ENCODE results near the gene KATNB1.

DNA sequence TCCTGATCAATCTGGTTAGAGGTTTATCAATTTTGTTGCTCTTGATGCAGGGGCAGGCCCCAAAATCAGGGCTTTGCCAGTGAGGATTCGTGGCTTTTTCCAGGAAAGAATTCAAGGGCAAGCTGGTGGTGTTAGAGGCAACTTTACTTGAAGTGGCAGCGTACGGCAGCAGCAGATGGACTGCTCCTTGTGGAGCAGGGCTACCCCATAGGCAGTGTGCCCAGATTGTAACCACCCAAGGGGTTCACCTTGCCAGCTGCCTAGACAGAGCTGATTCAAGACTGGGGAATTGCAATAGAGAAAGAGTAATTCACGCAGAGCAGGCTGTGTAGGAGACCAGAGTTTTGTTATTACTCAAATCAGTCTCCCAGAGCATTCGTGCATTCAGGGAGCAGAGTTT, 24.2 kb upstream of the KATNB1 start:
- TF ChIP-seq, protein P1, sequence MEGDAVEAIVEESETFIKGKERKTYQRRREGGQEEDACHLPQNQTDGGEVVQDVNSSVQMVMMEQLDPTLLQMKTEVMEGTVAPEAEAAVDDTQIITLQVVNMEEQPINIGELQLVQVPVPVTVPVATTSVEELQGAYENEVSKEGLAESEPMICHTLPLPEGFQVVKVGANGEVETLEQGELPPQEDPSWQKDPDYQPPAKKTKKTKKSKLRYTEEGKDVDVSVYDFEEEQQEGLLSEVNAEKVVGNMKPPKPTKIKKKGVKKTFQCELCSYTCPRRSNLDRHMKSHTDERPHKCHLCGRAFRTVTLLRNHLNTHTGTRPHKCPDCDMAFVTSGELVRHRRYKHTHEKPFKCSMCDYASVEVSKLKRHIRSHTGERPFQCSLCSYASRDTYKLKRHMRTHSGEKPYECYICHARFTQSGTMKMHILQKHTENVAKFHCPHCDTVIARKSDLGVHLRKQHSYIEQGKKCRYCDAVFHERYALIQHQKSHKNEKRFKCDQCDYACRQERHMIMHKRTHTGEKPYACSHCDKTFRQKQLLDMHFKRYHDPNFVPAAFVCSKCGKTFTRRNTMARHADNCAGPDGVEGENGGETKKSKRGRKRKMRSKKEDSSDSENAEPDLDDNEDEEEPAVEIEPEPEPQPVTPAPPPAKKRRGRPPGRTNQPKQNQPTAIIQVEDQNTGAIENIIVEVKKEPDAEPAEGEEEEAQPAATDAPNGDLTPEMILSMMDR (IDR thresholded peaks at IDR 0.05; ENCODE audit: control extremely low read depth in 1 of 3, insufficient read depth in 1 of 3, low read depth in 1 of 3, low read length in 3 of 3): no peak
- no peak for TF ChIP-seq RAD21 (IDR thresholded peaks at IDR 0.05 in 1 of 2, conservative IDR thresholded peaks at IDR 0.05 in 1 of 2; ENCODE audit: low read depth in 2 of 2, low read length in 2 of 2)
- TF ChIP-seq CBX8 (IDR thresholded peaks at IDR 0.05; ENCODE audit: borderline replicate concordance, low read depth, low read length): no peak
- TF ChIP-seq TEAD4 (IDR thresholded peaks at IDR 0.05; ENCODE audit: low read depth, low read length): no peak
- no peak for TF ChIP-seq CEBPB (IDR thresholded peaks at IDR 0.05; ENCODE audit: low read depth, low read length)
- TF ChIP-seq CHD2 (IDR thresholded peaks at IDR 0.05; ENCODE audit: low read length): no peak
- no peak for TF ChIP-seq POLR2A (IDR thresholded peaks at IDR 0.05; ENCODE audit: control extremely low read depth in 1 of 2, low read depth in 2 of 2, low read length in 2 of 2)
- no peak for TF ChIP-seq FOSL1 (IDR thresholded peaks at IDR 0.05; ENCODE audit: insufficient read depth, low read depth, low read length)
- TF ChIP-seq, protein P2, sequence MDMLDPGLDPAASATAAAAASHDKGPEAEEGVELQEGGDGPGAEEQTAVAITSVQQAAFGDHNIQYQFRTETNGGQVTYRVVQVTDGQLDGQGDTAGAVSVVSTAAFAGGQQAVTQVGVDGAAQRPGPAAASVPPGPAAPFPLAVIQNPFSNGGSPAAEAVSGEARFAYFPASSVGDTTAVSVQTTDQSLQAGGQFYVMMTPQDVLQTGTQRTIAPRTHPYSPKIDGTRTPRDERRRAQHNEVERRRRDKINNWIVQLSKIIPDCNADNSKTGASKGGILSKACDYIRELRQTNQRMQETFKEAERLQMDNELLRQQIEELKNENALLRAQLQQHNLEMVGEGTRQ (IDR thresholded peaks at IDR 0.05; ENCODE audit: low read length): no peak
- no peak for TF ChIP-seq GABPA (IDR thresholded peaks at IDR 0.05; ENCODE audit: borderline replicate concordance, insufficient read depth, low read length)
- TF ChIP-seq ZNF274 (IDR thresholded peaks at IDR 0.05; ENCODE audit: borderline replicate concordance, extremely low read depth, low read length): no peak
- TF ChIP-seq JUN (IDR thresholded peaks at IDR 0.05; ENCODE audit: low read depth, low read length): no peak

Measured in H1 (cell line).